KBM-7 (cell line): ENCODE results near the gene PROM2.
"Not testable (repeated sequence)": the region's sequence is repeated elsewhere in the genome, so short reads cannot be mapped to it uniquely, and the experiment has no call there.

Experiments
- DNase-seq: peaks from one replicate; pipeline ENCODE4 v3.0.0-alpha.2; 2015
- in situ Hi-C: fragments of 300-500 bp; cut with MboI; formaldehyde crosslinking; loops from 2 replicates; pipeline ENCODE4 v1.14.3; 2020; ENCODE audit warnings: low sequenced_read_pairs, low pct_unique_long_range_greater_than_20kb, mixed read lengths

Gene PROM2

DNA sequence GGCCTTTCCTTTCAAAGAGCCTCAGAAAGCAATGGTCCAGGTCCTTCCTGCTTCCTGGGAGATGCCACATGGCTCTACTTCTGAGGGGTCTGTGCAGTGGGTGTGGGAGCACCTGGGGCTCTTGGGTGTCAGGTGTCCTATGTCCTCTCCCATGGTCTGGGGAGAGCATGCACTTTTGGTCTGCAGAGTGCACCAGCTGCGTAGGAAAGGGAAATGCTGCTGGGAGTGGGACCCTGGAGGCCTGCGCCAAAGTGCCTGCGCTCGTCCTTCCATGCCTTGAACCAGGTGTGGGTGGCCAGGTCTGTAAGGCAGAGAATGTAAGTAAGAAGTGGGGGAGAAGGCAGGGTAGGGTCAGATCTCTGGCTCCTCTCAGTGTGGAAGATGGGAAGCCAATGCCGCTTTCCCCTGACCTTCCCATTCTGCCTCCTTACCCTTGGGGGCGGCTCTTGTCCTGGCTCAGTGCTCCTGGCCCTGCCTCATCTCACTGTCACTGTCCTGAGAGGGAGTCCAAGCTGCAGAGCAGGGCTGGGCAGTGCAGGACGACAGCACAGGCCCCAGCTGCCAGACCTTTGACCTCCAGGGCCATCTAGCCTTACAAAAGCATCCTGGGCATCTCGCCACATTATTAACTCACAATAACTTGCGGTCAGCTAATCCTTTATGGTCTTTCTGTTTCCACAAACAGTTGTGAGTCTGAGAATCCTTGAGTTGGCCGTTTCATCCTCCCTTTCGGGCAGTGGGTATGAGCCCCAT, 6.6 kb upstream of the PROM2 start:
- no peak for DNase-seq
- in situ Hi-C loops, result no loop called here

DNA sequence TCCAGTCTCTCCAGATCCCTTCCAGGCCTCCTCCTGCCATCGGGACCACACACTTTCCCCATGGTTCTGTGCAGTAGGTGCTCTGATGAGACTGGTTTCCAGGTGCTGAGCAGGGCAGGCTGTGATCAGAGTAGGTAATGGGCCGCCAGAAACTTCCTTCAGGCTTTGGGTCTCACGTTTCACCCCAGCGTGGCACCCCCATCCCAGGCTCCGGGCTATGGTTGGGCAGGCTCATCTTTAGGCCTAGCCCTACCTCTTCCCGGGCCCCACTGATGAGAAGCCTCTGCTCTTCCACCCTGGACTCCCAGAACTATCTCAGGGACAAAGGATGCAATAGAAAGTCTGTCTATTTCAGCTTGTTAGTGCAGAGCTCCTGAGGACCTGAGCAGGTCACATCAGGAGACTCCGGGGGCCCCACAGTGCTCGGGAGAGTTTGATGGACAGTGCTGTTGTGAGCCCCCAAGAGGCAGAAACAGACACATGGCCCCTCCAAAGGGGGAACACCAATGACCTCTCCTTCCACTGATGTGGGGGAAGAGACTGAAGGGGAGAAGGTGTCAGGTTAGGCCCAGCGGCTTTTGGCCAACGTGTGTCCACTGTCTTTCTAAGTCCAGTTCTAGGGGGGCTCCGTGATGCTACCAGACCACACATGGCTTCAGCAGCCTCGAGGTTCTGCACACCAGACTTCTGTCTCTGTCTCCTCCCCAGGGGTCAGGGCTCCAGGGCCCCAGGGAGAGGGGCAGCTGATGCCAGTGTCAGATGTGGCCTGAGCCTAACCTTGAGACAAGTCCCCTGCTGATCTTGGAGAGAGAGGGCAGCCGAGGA, 5.8 kb upstream of the PROM2 start:
- in situ Hi-C loops, result no loop called here
- no peak for DNase-seq

DNA sequence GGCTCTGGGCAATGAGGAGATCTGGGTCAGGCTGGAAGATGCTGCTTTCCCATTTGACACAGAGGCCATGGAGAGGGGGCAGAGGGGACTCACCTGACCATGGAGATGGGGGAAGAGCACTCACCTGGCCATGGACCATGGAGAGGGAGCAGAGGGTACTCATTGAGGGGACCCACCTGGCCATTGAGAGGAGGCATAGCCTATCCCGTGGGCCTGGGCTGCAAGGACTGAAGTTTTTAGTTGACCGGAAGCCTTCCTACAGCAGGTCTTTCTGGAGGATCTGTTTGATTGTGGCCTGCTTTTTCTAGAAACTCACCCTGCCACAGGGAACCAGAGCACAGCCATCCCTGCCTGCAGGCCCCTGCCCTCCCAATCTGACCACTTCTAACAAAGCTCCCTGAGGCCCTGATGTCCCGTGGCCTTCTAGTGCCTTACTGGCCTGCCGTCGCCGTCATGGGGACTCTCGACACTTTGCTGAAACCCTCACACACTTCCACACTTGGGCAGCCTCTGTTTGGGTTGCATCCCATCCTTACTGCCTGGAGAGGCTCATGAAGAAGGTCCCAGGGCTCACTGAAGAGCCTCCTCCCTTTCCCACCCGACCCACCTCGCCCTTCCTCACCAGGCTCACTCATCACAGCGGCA, 5.1 kb upstream of the PROM2 start:
- in situ Hi-C loops, result no loop called here
- DNase-seq, result no peak

DNA sequence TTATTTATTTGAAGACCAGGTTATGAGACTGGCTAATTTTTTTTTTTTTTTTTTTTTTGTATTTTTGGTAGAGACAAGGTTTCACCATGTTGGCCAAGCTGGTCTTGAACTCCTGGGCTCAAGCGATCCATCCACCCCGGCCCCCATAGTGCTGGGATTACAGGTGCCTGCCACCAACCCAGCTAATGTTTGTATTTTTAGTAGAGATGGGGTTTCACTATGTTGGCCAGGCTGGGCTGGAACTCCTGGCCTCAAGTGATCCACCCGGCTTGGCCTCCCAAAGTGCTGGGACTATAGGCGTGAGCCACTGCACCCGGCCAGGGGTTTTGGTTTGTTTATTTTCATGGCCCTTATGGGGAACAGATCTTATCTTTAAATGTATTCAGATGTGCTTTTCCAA, 4.5 kb upstream of the PROM2 start:
- DNase-seq, result not testable (repeated sequence)

DNA sequence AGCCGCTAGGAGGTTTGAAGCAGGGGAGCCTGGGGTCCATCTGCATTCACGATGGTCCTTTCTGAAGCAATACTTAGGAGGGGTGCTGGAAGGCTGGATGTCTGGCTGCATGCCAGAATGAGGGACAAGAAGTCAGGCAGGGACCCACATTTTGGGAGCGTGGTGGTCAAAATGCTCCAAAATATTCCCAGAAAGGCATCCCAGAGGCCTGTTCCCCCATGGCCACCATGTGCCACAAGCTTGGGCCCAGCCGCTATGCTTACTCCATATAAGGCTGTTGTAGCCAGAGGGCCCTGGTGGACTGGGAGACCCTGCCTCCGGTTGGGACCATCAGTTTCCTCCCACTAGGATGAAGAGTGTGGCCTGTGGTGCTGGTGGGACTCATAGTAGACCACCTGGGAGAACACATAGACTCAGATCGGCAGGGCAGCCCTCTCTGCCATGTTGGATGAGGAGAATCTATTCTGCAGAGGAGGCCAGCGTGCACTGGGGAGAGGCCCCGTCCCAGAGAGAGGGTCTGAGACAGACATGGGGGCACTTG, 3.6 kb upstream of the PROM2 start:
- no peak for DNase-seq

More for the DNA sequence above, 4.5 kb upstream of the PROM2 start:
- in situ Hi-C loops, result not testable (repeated sequence)

DNA sequence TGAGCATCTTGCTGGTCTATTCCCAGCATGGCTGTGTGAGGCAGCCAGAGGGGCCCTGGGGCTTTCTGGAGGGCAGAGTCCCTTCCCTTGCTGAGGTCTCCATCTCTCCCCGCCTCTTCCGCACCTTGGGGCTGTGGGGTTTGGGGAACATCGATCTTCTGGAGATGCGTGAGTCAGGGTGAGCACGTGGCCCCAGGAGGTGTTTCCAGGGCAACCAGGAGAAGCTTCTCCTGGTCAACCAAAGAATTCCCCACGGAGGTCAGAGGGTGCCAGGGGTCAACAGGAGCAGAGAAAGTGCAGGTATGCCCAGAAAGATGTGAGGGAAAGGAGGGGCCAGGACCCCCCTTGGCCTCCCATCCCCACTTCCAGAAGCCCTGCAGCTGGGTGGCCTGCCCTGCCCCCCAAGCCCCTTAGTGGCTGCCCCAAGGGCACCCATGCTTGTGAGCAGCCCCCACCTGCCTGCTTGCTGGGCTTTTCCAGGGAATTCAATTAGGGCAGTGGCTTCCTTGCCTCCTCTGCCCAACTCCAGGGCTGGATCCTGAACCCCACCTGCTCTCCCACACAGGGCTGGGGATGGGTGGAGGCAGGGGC, 2.8 kb upstream of the PROM2 start:
- no peak for DNase-seq
- in situ Hi-C loops, result no loop called here

More for the DNA sequence above, 3.6 kb upstream of the PROM2 start:
- in situ Hi-C loops, result no loop called here

DNA sequence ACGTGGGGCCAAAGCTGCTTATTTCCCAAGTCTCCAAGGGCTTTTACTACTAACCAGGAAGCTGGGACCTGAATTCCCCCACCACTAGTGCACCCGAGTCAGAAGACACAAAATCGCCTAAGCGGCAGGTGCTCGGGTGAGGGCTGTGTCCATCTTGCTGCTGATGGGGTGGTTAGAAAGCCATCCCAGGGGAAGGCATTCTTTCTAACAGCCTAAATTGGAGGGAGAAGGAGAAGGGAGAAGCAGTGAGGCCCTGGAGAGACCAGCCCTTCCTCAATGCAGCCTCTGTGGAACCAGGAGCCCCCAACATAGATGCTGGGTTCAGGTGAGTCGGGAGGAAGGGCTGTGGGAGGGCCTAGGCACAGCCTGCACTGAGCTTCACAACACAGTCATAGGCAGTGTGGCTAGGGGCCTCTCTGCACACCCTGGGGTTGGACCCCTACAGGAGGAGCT, 1.9 kb upstream of the PROM2 start:
- in situ Hi-C loops, result no loop called here
- no peak for DNase-seq

DNA sequence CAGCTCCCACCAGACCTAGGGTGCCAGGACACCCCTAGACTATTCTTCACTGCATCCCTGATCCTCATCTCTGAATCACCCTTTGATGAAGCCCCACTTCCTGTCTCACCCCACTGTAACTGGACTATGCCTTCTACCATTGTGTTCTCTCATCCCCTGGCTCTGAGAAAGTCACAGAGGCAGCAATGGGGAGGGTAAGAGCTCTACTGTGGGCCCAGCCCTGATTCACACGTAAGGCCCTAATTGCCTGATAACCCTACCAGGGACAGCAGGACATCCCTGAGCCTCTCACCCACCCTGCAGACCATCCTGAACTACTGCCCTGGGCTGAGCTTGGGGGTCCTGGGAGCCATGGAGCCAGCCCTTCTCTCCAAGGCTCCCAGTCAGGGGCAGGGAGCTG, 1.5 kb upstream of the PROM2 start:
- in situ Hi-C loops, result no loop called here
- no peak for DNase-seq

DNA sequence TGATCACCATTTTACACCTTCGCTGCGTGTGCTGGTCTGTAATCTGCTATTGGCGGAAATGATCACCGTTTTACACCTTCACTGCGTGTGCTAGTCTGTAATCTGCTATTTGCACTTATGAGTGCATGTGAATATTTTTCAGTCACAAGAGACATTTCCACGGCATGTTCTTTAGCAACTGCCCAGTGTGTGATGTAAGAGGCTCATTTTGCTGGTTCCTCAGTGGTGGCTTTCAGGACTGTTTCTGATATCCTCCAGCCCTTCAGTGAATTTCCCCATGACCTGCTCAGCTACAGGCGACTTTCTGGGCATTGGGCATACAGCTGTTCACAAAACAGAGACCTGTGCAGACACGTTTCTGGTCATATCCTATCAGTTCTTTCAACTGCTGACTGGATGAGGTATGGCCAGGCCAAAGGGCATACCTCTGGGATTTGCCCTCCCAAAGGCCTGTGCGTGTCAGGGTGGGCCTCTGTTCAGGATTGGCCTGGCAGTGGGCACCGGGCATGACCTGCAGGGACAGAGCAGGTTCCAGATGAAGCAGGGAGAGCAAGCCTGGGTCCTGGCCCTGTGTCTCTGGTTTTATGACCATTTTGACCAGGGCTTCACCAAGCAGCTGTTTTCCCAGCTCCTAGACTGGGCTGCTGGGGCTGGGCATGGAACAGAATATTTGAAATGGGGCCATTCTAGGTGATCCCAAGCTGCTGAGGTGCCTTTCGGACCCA, 521 bp upstream of the PROM2 start:
- in situ Hi-C loops, result no loop called here
- no peak for DNase-seq

DNA sequence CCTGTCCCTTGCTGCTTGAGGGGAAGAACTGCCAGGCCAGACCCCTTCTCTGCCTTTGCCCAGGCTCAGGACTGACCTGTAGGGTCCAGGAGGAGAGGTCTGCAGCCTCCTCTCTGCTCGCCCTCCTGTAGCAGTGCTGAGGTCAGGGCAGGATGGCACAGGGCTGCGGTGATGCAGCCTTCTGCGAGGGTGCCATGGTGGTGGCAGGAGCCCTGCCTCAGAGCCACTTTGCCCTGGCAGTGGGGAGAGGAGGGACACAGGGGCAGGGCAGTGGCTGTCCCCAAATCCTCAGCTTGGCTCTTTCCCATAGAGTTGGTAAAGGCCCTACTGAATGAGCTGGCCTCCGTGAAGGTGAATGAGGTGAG, 884 bp downstream of the PROM2 start:
- in situ Hi-C loops, result no loop called here
- no peak for DNase-seq

DNA sequence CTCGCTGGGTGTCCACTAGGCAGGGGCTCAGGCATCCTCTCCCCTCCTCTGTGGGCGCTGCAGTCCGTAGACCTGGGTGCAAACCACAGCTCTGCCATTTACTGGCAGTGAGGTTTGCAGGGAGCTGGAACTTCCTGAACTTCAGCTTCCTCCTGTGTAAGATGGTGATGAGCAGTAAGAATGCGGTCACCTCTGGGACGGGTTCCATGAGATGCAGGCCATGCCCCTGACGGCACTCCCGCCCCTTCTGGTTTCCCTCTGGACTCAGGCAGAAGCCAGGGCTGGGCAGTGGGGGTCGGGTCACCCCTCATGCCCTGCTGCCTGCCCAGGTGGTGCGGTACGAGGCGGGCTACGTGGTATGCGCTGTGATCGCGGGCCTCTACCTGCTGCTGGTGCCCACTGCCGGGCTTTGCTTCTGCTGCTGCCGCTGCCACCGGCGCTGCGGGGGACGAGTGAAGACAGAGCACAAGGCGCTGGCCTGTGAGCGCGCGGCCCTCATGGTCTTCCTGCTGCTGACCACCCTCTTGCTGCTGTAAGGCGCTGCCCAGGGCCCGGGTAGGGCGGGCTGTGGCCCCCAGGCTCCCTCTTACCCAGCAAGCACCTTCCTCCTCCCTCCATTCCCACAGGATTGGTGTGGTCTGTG, 1.5 kb downstream of the PROM2 start:
- no peak for DNase-seq
- in situ Hi-C loops, result no loop called here

DNA sequence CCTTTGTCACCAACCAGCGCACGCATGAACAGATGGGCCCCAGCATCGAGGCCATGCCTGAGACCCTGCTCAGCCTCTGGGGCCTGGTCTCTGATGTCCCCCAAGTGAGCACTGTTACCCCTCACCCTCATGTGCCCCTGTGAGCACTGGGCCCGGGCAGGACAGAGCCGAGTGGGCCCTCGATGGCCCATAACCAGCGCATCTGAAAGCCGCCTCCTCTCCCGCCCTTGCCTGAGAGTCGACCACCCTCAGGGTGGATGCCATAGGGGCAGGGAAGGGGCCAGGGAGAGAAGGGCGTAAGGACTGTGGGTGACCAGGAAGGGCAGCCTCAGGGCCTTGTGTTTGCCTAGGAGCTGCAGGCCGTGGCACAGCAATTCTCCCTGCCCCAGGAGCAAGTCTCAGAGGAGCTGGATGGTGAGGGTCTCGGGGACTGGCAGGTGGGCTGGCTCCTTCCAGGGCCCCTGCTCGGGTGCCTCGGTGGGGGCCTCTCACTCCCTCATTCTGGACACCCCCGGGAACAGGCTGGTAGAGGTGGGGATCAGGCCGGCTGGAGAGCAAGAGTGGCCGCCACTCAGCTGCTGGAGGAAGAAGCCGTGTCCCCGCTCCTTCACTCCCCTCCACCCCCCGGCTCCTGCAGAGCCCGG, 2.1 kb downstream of the PROM2 start:
- DNase-seq, result no peak
- in situ Hi-C loops, result no loop called here

DNA sequence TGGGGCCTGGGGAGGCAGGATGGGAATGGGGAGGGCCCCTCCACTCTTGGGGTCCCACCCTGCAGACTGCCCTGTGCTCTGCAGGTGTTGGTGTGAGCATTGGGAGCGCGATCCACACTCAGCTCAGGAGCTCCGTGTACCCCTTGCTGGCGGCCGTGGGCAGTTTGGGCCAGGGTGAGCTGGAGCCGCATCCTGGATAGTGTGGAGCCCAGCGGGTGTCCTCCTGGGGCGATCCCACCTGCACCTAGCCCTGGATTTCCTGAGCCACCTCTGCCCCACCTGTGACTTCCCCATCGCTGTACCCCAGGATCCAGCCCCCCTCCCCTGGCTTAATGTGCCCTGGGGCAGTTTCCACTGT, 2.6 kb downstream of the PROM2 start:
- DNase-seq, result no peak
- in situ Hi-C loops, result no loop called here

DNA sequence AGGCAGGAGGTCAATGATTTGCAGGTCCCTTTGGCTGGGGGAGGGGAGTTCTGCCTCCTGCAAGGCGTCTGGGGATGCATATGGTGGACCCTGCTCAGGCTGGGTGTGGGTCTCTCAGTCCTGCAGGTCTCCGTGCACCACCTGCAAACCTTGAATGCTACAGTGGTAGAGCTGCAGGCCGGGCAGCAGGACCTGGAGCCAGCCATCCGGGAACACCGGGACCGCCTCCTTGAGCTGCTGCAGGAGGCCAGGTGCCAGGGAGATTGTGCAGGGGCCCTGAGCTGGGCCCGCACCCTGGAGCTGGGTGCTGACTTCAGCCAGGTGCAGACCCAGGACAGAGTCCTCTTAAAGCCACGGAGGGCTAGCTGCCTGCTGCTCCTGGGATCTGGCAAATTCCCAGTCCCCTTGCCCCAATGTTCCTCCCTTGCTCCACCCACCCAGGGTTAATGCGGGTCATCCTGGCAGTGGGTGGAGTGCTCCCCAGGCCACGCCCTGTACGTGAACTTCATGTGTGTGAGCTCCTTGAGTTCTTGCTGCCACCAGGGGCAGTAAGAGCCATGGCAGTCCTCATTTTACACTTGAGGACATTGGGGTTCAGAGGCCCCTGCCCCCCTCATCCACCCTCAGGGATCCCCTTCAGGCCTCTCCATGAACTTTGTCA, 3.1 kb downstream of the PROM2 start:
- no peak for DNase-seq
- in situ Hi-C loops, result no loop called here

DNA sequence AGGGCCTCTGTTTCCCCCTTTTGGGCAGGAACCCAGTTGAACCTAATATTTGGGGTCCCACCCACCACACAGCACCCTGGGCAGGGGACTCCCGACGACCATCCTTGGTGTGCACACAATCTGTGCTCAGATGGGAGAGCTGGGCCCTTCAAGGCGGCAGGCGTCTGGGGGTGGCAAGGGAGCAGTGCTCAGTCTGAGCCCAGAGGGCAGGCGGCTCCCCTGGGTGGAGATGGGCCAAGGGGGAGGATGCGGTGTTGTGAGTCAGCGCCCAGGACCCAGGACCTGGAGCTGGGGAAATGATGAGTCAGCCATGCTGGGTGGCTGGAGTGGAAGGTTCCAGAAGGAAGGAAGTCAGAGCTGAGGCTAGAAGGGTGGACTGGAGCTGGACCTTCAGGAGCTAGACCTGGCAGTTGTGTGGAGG, 3.8 kb downstream of the PROM2 start:
- in situ Hi-C loops, result no loop called here
- DNase-seq, result no peak

DNA sequence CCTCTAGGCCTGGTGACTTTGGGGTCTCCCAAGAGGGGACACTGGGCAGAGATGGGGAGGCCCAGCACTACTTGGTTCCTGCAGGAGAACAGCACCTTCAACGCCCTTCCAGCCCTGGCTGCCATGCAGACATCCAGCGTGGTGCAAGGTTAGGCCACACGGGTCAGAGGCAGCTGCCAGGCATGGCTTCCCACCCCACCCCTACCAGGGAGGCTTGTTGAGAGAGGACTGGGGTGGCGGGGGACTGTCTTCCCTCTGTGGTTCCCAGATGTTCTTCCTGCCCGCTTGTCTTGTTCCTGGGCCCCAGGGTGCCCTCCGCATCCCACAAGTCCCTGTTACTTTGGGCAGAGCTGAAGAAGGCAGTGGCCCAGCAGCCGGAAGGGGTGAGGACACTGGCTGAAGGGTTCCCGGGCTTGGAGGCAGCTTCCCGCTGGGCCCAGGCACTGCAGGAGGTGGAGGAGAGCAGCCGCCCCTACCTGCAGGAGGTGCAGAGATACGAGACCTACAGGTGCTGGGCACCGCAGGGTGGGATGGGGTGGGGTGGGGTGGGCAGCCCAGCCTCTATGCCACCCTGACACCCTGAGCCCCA, 4.5 kb downstream of the PROM2 start:
- in situ Hi-C loops, result no loop called here
- DNase-seq, result no peak

DNA sequence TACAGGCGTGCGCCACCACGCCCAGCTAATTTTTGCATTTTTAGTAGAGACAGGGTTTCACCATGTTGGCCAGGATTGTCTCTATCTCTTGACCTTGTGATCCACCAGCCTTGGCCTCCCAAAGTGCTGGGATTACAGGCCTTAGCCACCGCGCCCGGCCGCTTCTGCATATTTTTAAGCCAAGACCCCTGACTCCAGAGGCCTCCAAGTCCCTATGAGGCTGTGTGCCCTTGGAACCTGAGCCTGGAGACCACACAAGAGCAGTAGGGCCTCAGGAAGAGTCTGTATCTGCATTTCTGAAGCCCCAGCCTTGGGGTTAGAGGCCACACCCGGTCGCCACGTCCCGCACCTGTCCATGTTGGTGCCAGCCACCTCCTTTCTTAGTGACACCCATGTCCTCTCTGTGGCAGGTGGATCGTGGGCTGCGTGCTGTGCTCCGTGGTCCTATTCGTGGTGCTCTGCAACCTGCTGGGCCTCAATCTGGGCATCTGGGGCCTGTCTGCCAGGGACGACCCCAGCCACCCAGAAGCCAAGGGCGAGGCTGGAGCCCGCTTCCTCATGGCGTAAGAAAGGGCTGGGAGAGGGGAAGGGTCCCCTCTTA, 5.3 kb downstream of the PROM2 start:
- DNase-seq, result no peak
- in situ Hi-C loops, result no loop called here
